Measurements from ENCODE around the gene NMT1.

GRCh38 chr17:45092911-45093430, 31.9 kb downstream of the NMT1 start:
- TF ChIP-seq, protein P1, sequence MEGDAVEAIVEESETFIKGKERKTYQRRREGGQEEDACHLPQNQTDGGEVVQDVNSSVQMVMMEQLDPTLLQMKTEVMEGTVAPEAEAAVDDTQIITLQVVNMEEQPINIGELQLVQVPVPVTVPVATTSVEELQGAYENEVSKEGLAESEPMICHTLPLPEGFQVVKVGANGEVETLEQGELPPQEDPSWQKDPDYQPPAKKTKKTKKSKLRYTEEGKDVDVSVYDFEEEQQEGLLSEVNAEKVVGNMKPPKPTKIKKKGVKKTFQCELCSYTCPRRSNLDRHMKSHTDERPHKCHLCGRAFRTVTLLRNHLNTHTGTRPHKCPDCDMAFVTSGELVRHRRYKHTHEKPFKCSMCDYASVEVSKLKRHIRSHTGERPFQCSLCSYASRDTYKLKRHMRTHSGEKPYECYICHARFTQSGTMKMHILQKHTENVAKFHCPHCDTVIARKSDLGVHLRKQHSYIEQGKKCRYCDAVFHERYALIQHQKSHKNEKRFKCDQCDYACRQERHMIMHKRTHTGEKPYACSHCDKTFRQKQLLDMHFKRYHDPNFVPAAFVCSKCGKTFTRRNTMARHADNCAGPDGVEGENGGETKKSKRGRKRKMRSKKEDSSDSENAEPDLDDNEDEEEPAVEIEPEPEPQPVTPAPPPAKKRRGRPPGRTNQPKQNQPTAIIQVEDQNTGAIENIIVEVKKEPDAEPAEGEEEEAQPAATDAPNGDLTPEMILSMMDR (IDR thresholded peaks at IDR 0.05): no peak
- no peak for TF ChIP-seq POLR2A (IDR thresholded peaks at IDR 0.05)
